Measurements from ENCODE around the gene LTBP3. TPM values are rescaled to one million over a fixed set of nuclear protein-coding genes. Genes with fewer than 3 reads are reported as not detected.
A peak's percentile ranks its signal among the peaks of the same experiment; 100 is the strongest.

The LTBP3 gene
- total RNA-seq, 2 experiments from 2014 or later: 11.2 to 13.8 TPM

DNA sequence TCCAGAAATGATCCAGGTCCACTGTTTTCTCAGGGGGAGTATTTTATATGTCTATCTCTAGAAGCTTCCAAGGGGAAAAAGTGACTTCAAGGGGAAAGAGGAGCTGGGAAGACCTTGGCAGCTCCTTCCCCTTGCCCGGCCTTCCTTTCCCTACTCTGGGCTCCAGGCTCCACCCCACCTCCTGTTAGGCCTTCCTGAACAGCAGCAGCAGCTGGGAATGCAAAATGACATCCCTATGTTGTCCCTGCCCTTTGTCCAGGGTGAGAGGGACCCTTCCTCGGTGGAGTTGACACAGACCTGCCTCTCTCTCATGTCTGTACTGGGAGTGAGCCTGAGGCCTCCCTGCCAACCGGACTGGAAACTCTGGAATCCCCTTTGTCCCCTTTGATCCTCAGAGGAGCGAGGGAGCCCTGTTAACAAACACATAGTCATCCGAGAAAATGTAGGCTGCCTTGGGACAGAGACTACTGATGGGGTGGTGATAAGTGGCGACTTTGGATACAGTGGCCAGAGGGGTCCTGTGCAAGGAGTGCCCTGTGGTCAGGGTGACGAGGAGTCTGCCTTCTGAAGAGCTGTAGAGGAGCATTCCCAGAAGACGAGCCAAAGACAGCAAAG lies 68.3 kb downstream of the LTBP3 start:
- ChIA-PET CTCF (ENCODE audit: unreplicated experiment) (no interaction called here), POLR2A (interaction anchor here (1.6 to 11.1 kb wide), 6 partner anchors 10 to 82 kb away, joined by 4 to 199 read pairs (median 30); partner anchors contain the start of genes MALAT1 and NEAT1)
- Histone ChIP-seq H3K36me3 (ENCODE audit: insufficient read depth, low read length) (no peaks in the 10 kb centered on the region), H3K79me2 (ENCODE audit: insufficient read depth, low read depth, low read length) (peaks cover 5% of the 10 kb centered on the region; the same call in 1 of the 2 replicates), H2AFZ (ENCODE audit: low read length) (peak overlapping the region; percentile 38; the same call in 1 of the 2 replicates), H4K20me1 (ENCODE audit: insufficient read depth, low read length) (no peaks in the 10 kb centered on the region), H3K4me3 (ENCODE audit: low read depth, low read length, poor library complexity, severe bottlenecking) (no peak overlapping the region), H3K4me1 (ENCODE audit: insufficient read depth, low read length, poor library complexity, severe bottlenecking) (peaks cover 84% of the 10 kb centered on the region), H3K9me3 (ENCODE audit: low read length) (no peaks in the 10 kb centered on the region), H3K4me2 (ENCODE audit: low read length) (peak overlapping the region; percentile 60), H3K27ac (ENCODE audit: low read depth, low read length, poor library complexity, severe bottlenecking) (peak overlapping the region; percentile 65), H3K9me2 (ENCODE audit: insufficient read depth, low read length) (no peaks in the 10 kb centered on the region)
- DNase-seq (ENCODE audit: low spot score): no peak
- intact Hi-C loops (cut with micrococcal nuclease; ENCODE audit: unreplicated experiment): no loop called here
- no TSS peak for BruUV-seq (replicated peaks)
- TF ChIP-seq, protein P1, sequence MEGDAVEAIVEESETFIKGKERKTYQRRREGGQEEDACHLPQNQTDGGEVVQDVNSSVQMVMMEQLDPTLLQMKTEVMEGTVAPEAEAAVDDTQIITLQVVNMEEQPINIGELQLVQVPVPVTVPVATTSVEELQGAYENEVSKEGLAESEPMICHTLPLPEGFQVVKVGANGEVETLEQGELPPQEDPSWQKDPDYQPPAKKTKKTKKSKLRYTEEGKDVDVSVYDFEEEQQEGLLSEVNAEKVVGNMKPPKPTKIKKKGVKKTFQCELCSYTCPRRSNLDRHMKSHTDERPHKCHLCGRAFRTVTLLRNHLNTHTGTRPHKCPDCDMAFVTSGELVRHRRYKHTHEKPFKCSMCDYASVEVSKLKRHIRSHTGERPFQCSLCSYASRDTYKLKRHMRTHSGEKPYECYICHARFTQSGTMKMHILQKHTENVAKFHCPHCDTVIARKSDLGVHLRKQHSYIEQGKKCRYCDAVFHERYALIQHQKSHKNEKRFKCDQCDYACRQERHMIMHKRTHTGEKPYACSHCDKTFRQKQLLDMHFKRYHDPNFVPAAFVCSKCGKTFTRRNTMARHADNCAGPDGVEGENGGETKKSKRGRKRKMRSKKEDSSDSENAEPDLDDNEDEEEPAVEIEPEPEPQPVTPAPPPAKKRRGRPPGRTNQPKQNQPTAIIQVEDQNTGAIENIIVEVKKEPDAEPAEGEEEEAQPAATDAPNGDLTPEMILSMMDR (conservative IDR thresholded peaks at IDR 0.05; ENCODE audit: low read length): no peak
- TF ChIP-seq EZH2phosphoT487 (IDR thresholded peaks at IDR 0.05; ENCODE audit: borderline replicate concordance, low read depth, low read length): no peak

DNA sequence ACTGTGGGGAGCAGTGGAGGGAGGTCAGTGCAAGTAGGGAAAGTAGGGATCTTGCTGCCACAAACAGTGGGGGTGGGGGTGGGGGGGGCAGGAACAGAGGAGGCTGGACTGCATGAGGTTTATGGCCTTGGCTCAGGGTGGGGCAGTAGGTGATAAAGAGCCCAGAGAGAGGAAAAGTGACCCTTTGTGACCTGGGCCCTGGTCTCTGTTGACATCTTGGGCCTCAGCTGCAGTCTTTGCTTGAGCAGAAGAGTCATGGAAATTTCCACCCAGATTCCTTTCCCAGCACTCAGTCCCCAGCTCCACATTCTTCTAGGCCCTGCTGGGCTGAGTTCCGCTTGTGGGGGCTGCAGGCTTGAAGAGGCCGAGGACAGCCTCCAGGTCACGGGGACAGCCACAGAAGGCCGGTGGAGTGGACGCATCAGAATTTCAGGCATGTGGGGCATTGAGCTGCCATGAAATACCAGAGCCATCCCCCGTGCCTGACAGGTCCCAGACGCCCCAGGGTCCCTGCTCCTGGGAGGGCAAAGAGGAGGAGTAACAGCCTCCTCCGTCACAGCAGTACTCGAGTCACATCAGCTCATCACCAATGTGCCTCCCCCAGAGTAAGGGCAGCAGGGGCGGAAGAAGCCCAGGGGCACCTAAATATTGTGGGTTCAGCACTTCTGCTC lies 69.0 kb downstream of the LTBP3 start:
- ChIA-PET CTCF (ENCODE audit: unreplicated experiment) (interaction anchor here (0.9 to 2.2 kb wide), 2 partner anchors 7 to 11 kb away, joined by 3 to 6 read pairs; no protein-coding TSS in a partner anchor), POLR2A (interaction anchor here (0.5 to 11.1 kb wide), 8 partner anchors 10 to 81 kb away, joined by 3 to 199 read pairs (median 16); partner anchors contain the start of genes MALAT1 and NEAT1)
- Histone ChIP-seq H4K20me1 (ENCODE audit: insufficient read depth, low read length) (no peaks in the 10 kb centered on the region), H3K9me2 (ENCODE audit: insufficient read depth, low read length) (no peaks in the 10 kb centered on the region), H3K4me3 (ENCODE audit: low read depth, low read length, poor library complexity, severe bottlenecking) (peak overlapping the region; percentile 37), H3K4me2 (ENCODE audit: low read length) (peak overlapping the region; percentile 60), H3K27ac (ENCODE audit: low read depth, low read length, poor library complexity, severe bottlenecking) (peak overlapping the region; percentile 65), H2AFZ (ENCODE audit: low read length) (peak overlapping the region; percentile 71; the same call in 1 of the 2 replicates), H3K4me1 (ENCODE audit: insufficient read depth, low read length, poor library complexity, severe bottlenecking) (peaks cover 77% of the 10 kb centered on the region), H3K79me2 (ENCODE audit: insufficient read depth, low read depth, low read length) (no peaks in the 10 kb centered on the region), H3K9me3 (ENCODE audit: low read length) (no peaks in the 10 kb centered on the region), H3K36me3 (ENCODE audit: insufficient read depth, low read length) (no peaks in the 10 kb centered on the region)
- no peak for TF ChIP-seq EZH2phosphoT487 (IDR thresholded peaks at IDR 0.05; ENCODE audit: borderline replicate concordance, low read depth, low read length)
- TF ChIP-seq, protein P1 (conservative IDR thresholded peaks at IDR 0.05; ENCODE audit: low read length): no peak
- no peak for DNase-seq (ENCODE audit: low spot score)
- no TSS peak for BruUV-seq (replicated peaks)
- intact Hi-C loops (cut with micrococcal nuclease; ENCODE audit: unreplicated experiment): no loop called here

Small RNAs within 50 kb of the gene (small RNA-seq; reads per million reads assigned to genes)
- not detected for gene AP001362.1
- gene RF01684: not detected

Other genes starting within 250 kb of the LTBP3 start
- not detected in 2 replicates for gene CDC42EP2, start 243.5 kb downstream of the LTBP3 start, total RNA-seq (2014; rRNA removed; shearing (Covaris generic))
- 1.7 and 3.9 TPM in 2 replicates for gene CDC42EP2, start 243.5 kb downstream of the LTBP3 start, total RNA-seq (2022)
- 38.5 and 39.9 TPM in 2 replicates for gene DPF2, start 224.5 kb downstream of the LTBP3 start, total RNA-seq (2014; rRNA removed; shearing (Covaris generic))
- 62.2 and 64.2 TPM in 2 replicates for gene DPF2, start 224.5 kb downstream of the LTBP3 start, total RNA-seq (2022)
- 2.2 and 2.7 TPM in 2 replicates for gene TIGD3, start 203.6 kb downstream of the LTBP3 start, total RNA-seq (2014; rRNA removed; shearing (Covaris generic))
- 2.0 TPM in 2 replicates for gene TIGD3, start 203.6 kb downstream of the LTBP3 start, total RNA-seq (2022)
- 5.9 and 7.0 TPM in 2 replicates for gene SLC25A45, start 175.7 kb downstream of the LTBP3 start, total RNA-seq (2014; rRNA removed; shearing (Covaris generic))
- 20.7 and 24.0 TPM in 2 replicates for gene SLC25A45, start 175.7 kb downstream of the LTBP3 start, total RNA-seq (2022)
- 36.7 and 55.8 TPM in 2 replicates for gene FRMD8, start 171.7 kb downstream of the LTBP3 start, total RNA-seq (2014; rRNA removed; shearing (Covaris generic))
- gene FRMD8, start 171.7 kb downstream of the LTBP3 start, total RNA-seq (2022): 31.5 and 37.6 TPM in 2 replicates
- 30.1 and 52.2 TPM in 2 replicates for gene NEAT1, start 135.6 kb downstream of the LTBP3 start, total RNA-seq (2014; rRNA removed; shearing (Covaris generic))
- gene NEAT1, start 135.6 kb downstream of the LTBP3 start, total RNA-seq (2022): 390 and 440 TPM in 2 replicates
- gene MALAT1, start 59.3 kb downstream of the LTBP3 start, total RNA-seq (2014; rRNA removed; shearing (Covaris generic)): 3,446 and 3,598 TPM in 2 replicates
- 5,974 and 7,097 TPM in 2 replicates for gene MALAT1, start 59.3 kb downstream of the LTBP3 start, total RNA-seq (2022)
- gene SCYL1, start 33.3 kb downstream of the LTBP3 start, total RNA-seq (2014; rRNA removed; shearing (Covaris generic)): 43.2 and 56.8 TPM in 2 replicates
- gene SCYL1, start 33.3 kb downstream of the LTBP3 start, total RNA-seq (2022): 62.9 and 70.0 TPM in 2 replicates
- 37.7 and 60.4 TPM in 2 replicates for gene ZNRD2, start 12.1 kb upstream of the LTBP3 start, total RNA-seq (2014; rRNA removed; shearing (Covaris generic))
- gene ZNRD2, start 12.1 kb upstream of the LTBP3 start, total RNA-seq (2022): 35.9 and 43.4 TPM in 2 replicates
- gene FAM89B, start 14.2 kb upstream of the LTBP3 start, total RNA-seq (2014; rRNA removed; shearing (Covaris generic)): 16.1 and 26.4 TPM in 2 replicates
- gene FAM89B, start 14.2 kb upstream of the LTBP3 start, total RNA-seq (2022): 17.9 and 25.3 TPM in 2 replicates
- 59.6 and 59.7 TPM in 2 replicates for gene EHBP1L1, start 17.7 kb upstream of the LTBP3 start, total RNA-seq (2014; rRNA removed; shearing (Covaris generic))
- 71.6 and 80.3 TPM in 2 replicates for gene EHBP1L1, start 17.7 kb upstream of the LTBP3 start, total RNA-seq (2022)
- 1.4 TPM in 1 of 2 replicates, not detected in the other for gene KCNK7, start 37.4 kb upstream of the LTBP3 start, total RNA-seq (2014; rRNA removed; shearing (Covaris generic))
- 0.68 and 1.6 TPM in 2 replicates for gene KCNK7, start 37.4 kb upstream of the LTBP3 start, total RNA-seq (2022)
- 32.0 and 33.4 TPM in 2 replicates for gene MAP3K11, start 55.9 kb upstream of the LTBP3 start, total RNA-seq (2014; rRNA removed; shearing (Covaris generic))
- 50.6 and 53.2 TPM in 2 replicates for gene MAP3K11, start 55.9 kb upstream of the LTBP3 start, total RNA-seq (2022)
- gene PCNX3, start 57.4 kb upstream of the LTBP3 start, total RNA-seq (2014; rRNA removed; shearing (Covaris generic)): 29.9 and 36.2 TPM in 2 replicates
- gene PCNX3, start 57.4 kb upstream of the LTBP3 start, total RNA-seq (2022): 66.7 and 70.7 TPM in 2 replicates
- 57.6 and 95.4 TPM in 2 replicates for gene SIPA1, start 79.7 kb upstream of the LTBP3 start, total RNA-seq (2014; rRNA removed; shearing (Covaris generic))
- gene SIPA1, start 79.7 kb upstream of the LTBP3 start, total RNA-seq (2022): 156 and 160 TPM in 2 replicates
- gene RELA, start 104.6 kb upstream of the LTBP3 start, total RNA-seq (2014; rRNA removed; shearing (Covaris generic)): 40.4 and 48.0 TPM in 2 replicates
- 78.9 and 82.5 TPM in 2 replicates for gene RELA, start 104.6 kb upstream of the LTBP3 start, total RNA-seq (2022)
- 87.9 and 97.1 TPM in 2 replicates for gene KAT5, start 153.9 kb upstream of the LTBP3 start, total RNA-seq (2014; rRNA removed; shearing (Covaris generic))
- 79.9 and 82.1 TPM in 2 replicates for gene KAT5, start 153.9 kb upstream of the LTBP3 start, total RNA-seq (2022)
- 92.7 and 99.1 TPM in 2 replicates for gene RNASEH2C, start 162.4 kb upstream of the LTBP3 start, total RNA-seq (2014; rRNA removed; shearing (Covaris generic))
- 79.1 and 100 TPM in 2 replicates for gene RNASEH2C, start 162.4 kb upstream of the LTBP3 start, total RNA-seq (2022)
- gene AP5B1, start 222.6 kb upstream of the LTBP3 start, total RNA-seq (2014; rRNA removed; shearing (Covaris generic)): 10.2 and 12.9 TPM in 2 replicates
- gene AP5B1, start 222.6 kb upstream of the LTBP3 start, total RNA-seq (2022): 23.9 and 25.6 TPM in 2 replicates
- gene OVOL1, start 228.7 kb upstream of the LTBP3 start, total RNA-seq (2014; rRNA removed; shearing (Covaris generic)): 0.15 TPM in 1 of 2 replicates, not detected in the other
- not detected in 2 replicates for gene OVOL1, start 228.7 kb upstream of the LTBP3 start, total RNA-seq (2022)

Data from OCI-LY7 (cell line).